Right lobe of liver (tissue), 6 donors: ENCODE data around the gene FAM118B. TPM values are rescaled to one million over a fixed set of nuclear protein-coding genes. Genes with fewer than 3 reads are reported as not detected.

Experiments
- ATAC-seq, 4 donors: fragments of 200-7000 bp; cut with Tn5 transposase; one replicate each; pipeline ENCODE4 v1.9.1; 2020; ENCODE audit warnings: mild to moderate bottlenecking in 4 of 4, moderate library complexity in 4 of 4
- DNase-seq, 3 donors: peaks; one replicate each; pipeline ENCODE4 v3.0.0-alpha.2; 2020
- H3K27ac ChIP-seq, 3 donors: fragments of 200-600 bp; one replicate each; pipeline ENCODE4 v1.8.0; 2022
- H3K27me3 ChIP-seq, 2 donors: fragments of 200-600 bp; one replicate each; pipeline ENCODE4 v1.8.0; 2022
- H3K36me3 ChIP-seq, 4 donors: fragments of 200-600 bp; sonication (generic) in 1 of 4; one replicate each; pipeline versions ENCODE4 v1.5.1 to v1.8.0; 2017 to 2022; ENCODE audit warnings: control low read depth in 1 of 4
- H3K4me1 ChIP-seq, 4 donors: fragments of 200-600 bp; sonication (generic) in 1 of 4; one replicate each; pipeline versions ENCODE4 v1.5.1 to v1.8.0; 2017 to 2022; ENCODE audit warnings: control low read depth in 1 of 4
- H3K4me3 ChIP-seq, 3 donors: fragments of 200-600 bp; one replicate each; pipeline ENCODE4 v1.8.0; 2022
- H3K9me3 ChIP-seq, 4 donors: fragments of 200-600 bp; sonication (generic) in 1 of 4; one replicate each; pipeline versions ENCODE4 v1.5.1 to v1.8.0; 2017 to 2022; ENCODE audit warnings: control low read depth in 1 of 4
- CTCF ChIP-seq, 4 donors: fragments of 200-600 bp in 3 of 4; fragments of 450-650 bp in 1 of 4; IDR thresholded peaks; one replicate each; pipeline versions ENCODE4 v1.5.1 to v1.8.0; 2016 to 2022; ENCODE audit warnings: antibody characterized with exemption in 4 of 4, mild to moderate bottlenecking in 2 of 4
- POLR2A ChIP-seq: fragments of 450-650 bp; IDR thresholded peaks from one replicate; pipeline ENCODE4 v1.6.1; 2017; ENCODE audit warnings: antibody characterized with exemption, mild to moderate bottlenecking
- WGBS: methylation state at CpG from one replicate; pipeline ENCODE4 v1.1.6; 2018; ENCODE audit warnings: low coverage, low lambda C conversion rate; ENCODE audit not compliant: insufficient coverage; ENCODE audit errors: missing lambda C conversion rate; 5-methylcytosine and 5-hydroxymethylcytosine counted together
- intact Hi-C, 2 donors: fragments of 100-400 bp; cut with DNase I; formaldehyde crosslinking; loops; one replicate each; pipeline versions ENCODE4 v1.11.2 to v1.14.1; 2022
- total RNA-seq, 6 experiments: library from RNA; depleted of rRNA in 2 of 6; stranded (reverse); fragments of >200 nt in 2 of 6; fragmentation: NEBNext Ultra II Directional in 3 of 6; extraction: Animal tissue kit (Norgen Biotek cat#: 25700) in 3 of 6; gene quantifications; one replicate each; pipeline versions ENCODE4 v1.1.0 to v1.2.4, GENCODE V29; 2016 to 2023
- donor health status: DM: no; HTN: yes; CAD: no.
- donor health status: DM: no; HTN: no; CAD: no.
- donor health status: DM: no; HTN: no; CAD: no.
- donor health status: DM: no; HTN: yes; CAD: no.
- donor health status: DM: no; HTN: yes; CAD: no.

FAM118B gene
- total RNA-seq, 6 experiments from 2014 or later, result 4.6 to 8.3 (median 5.8) TPM

GRCh38 chr11:126268708-126269579 lies 57.4 kb downstream of the FAM118B start, which contains the start of the genes FOXRED1 and SRPRA:
Gene FOXRED1, plus strand, starts transcription at chr11:126269154. Its CDS starts 53 bp downstream, at chr11:126269207.
Gene SRPRA, minus strand, starts transcription at chr11:126268895. Its CDS starts 91 bp downstream, at chr11:126268804.
- no peaks in the 10 kb centered on the region for H3K9me3 ChIP-seq
- H3K36me3 ChIP-seq, result peaks cover 7 to 45% (median 21%) of the 10 kb centered on the region in 4 donors
- WGBS, result 2% methylated on average over 5 of the region's 64 CpGs
- no peak for TF ChIP-seq CTCF (IDR thresholded peaks at IDR 0.05)
- peak; percentile 88 for TF ChIP-seq POLR2A
- H3K27ac ChIP-seq, result peak within 1 kb of the TSS; percentile 81 to 97 (median 86)
- intact Hi-C loops, result loop anchor here in 1 of 2 donors (10.0 kb wide), 1 partner anchor 54 kb away; the partner anchor contains the start of genes FAM118B and RPUSD4
- ATAC-seq, result peak; percentile 97 to 99 (median 98)
- peak within 1 kb of the TSS; percentile 82 to 91 (median 88) for H3K4me3 ChIP-seq
- no peaks in the 10 kb centered on the region for H3K27me3 ChIP-seq
- peaks cover 0 to 15% (median 4%) of the 10 kb centered on the region in 4 donors for H3K4me1 ChIP-seq
- DNase-seq, result peak; percentile 100

- Histone ChIP-seq H3K4me3 (no peak overlapping the region), H3K27me3 (no peaks in the 10 kb centered on the region), H3K9me3 (no peaks in the 10 kb centered on the region), H3K4me1 (peaks cover 0 to 37% (median 15%) of the 10 kb centered on the region in 4 donors), H3K36me3 (peaks cover 0 to 24% (median 6%) of the 10 kb centered on the region in 4 donors), H3K27ac (peak overlapping the region in 2 of 3 donors; percentile 70 to 87)
- intact Hi-C loops, result no loop called here
- DNase-seq (peak in 2 of 3 donors; percentile 82 to 86), ATAC-seq (peak; percentile 30 to 75 (median 72))
- TF ChIP-seq POLR2A (no peak), CTCF (IDR thresholded peaks at IDR 0.05) (no peak)
- 36% methylated on average over 5 of the region's 11 CpGs for whole genome bisulfite sequencing
These were observed 65.7 kb downstream of the FAM118B start for GRCh38 chr11:126277322-126277721.

GRCh38 chr11:126277780-126278179 lies 66.2 kb downstream of the FAM118B start:
- peak; percentile 81 to 88 (median 86) for DNase-seq

GRCh38 chr11:126279191-126279590 lies 67.6 kb downstream of the FAM118B start:
- no peaks in the 10 kb centered on the region for H3K9me3 ChIP-seq
- DNase-seq, result no peak
- no peaks in the 10 kb centered on the region for H3K27me3 ChIP-seq
- H3K4me3 ChIP-seq, result no peak overlapping the region
- WGBS, result 48% methylated on average over 4 of the region's 8 CpGs
- TF ChIP-seq POLR2A (no peak), CTCF (IDR thresholded peaks at IDR 0.05) (no peak)
- peaks cover 0 to 10% (median 5%) of the 10 kb centered on the region in 4 donors for H3K36me3 ChIP-seq
- intact Hi-C loops, result no loop called here
- peaks cover 0 to 46% (median 17%) of the 10 kb centered on the region in 4 donors for H3K4me1 ChIP-seq
- peak overlapping the region in 1 of 3 donors; percentile 87 for H3K27ac ChIP-seq
- no peak for ATAC-seq

More at GRCh38 chr11:126277780-126278179, 66.2 kb downstream of the FAM118B start:
- Histone ChIP-seq H3K27me3 (no peaks in the 10 kb centered on the region), H3K27ac (peak overlapping the region in 2 of 3 donors; percentile 70 to 87), H3K36me3 (peaks cover 0 to 22% (median 6%) of the 10 kb centered on the region in 4 donors), H3K4me3 (no peak overlapping the region), H3K4me1 (peaks cover 0 to 38% (median 15%) of the 10 kb centered on the region in 4 donors), H3K9me3 (no peaks in the 10 kb centered on the region)
- intact Hi-C loops, result no loop called here
- ATAC-seq, result peak; percentile 85 to 88 (median 86)
- TF ChIP-seq POLR2A (no peak), CTCF (IDR thresholded peaks at IDR 0.05) (no peak)
- 42% methylated on average over 2 of the region's 4 CpGs for WGBS
